H1 (cell line): Measurements from ENCODE around the gene KLK12. TPM values are rescaled to one million over a fixed set of nuclear protein-coding genes. Genes with fewer than 3 reads are reported as not detected.

ENCODE experiments used
- EZH2 ChIP-seq: fragments of 200-600 bp; sonication (generic); IDR thresholded peaks from 2 replicates; pipeline ENCODE4 v1.7.1; 2012; ENCODE audit warnings: low read depth, mild to moderate bottlenecking, moderate library complexity, low read length, inconsistent platforms; ENCODE audit not compliant: severe bottlenecking
- PHF8 ChIP-seq: fragments of 200-600 bp; sonication (generic); conservative IDR thresholded peaks from 2 replicates; pipeline ENCODE4 v1.7.1; 2012; ENCODE audit warnings: low read depth, mild to moderate bottlenecking, inconsistent platforms, low read length, moderate library complexity
- SP1 ChIP-seq: IDR thresholded peaks from 2 replicates; pipeline ENCODE4 v1.6.1; 2011; ENCODE audit warnings: low read depth, low read length
- TCF12 ChIP-seq: IDR thresholded peaks from 2 replicates; pipeline ENCODE4 v1.6.1; 2011; ENCODE audit warnings: low read depth, mild to moderate bottlenecking, low read length
- polyA plus RNA-seq, 7 experiments: library from polyadenylated mRNA; depleted of rRNA in 3 of 7; stranded (reverse) in 5 of 7; unstranded in 2 of 7; fragments of >200 nt in 5 of 7; fragments of 200-250 nt in 2 of 7; gene quantifications; 1 replicate in 5 of 7; 2 replicates in 1 of 7; 4 replicates in 1 of 7; pipeline versions ENCODE4 v1.2.1 to v1.2.3, GENCODE V29; 2011 to 2013; ENCODE audit warnings: missing spikeins in 2 of 7, mixed read lengths in 2 of 7
- total RNA-seq: library from RNA; stranded (reverse); fragmentation: NEBNext Ultra II Directional; extraction: Animal tissue kit (Norgen Biotek cat#: 25700); gene quantifications from 2 replicates; pipeline ENCODE4 v1.2.1, GENCODE V29; 2021
- TF ChIP-seq, protein P1 (sequence below): IDR thresholded peaks from 2 replicates; pipeline ENCODE4 v1.6.1; 2011; ENCODE audit warnings: low read depth, mild to moderate bottlenecking, low read length; ENCODE audit not compliant: insufficient read depth

KLK12 gene
- total and polyA plus RNA-seq, 2 of the 8 experiments (the other 6 are each of a cell fraction or from before 2014, with no cell fraction given): 0.24 TPM; not detected in 1

DNA sequence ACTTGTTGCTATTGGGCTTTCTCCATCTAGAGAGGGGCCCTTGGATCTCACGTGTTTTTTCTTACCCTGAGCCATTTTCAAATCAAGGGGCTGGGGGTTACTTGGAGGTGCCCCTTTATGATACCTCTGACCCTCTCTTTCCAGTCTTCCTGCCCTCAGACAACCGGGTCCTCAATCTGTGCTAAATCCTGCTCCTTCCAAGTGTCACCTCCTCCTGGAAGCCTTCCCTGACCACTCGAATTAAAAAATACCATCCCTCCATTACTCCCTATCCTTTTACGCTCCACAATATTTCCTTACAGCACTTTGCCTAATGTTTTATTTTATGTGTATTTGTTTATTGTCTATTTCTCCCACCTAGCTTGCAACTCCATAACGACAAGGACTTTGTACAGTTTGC, 36.7 kb downstream of the KLK12 start (continued):
- TF ChIP-seq, protein P1, sequence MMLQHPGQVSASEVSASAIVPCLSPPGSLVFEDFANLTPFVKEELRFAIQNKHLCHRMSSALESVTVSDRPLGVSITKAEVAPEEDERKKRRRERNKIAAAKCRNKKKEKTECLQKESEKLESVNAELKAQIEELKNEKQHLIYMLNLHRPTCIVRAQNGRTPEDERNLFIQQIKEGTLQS: no peak
- TF ChIP-seq PHF8: no peak
- TF ChIP-seq SP1: no peak
- no peak for TF ChIP-seq TCF12
- no peak for TF ChIP-seq EZH2
